Stomach smooth muscle (tissue), 2 donors: ENCODE data around the gene CLCN6.

Experiments used
- H3K27ac ChIP-seq: one replicate; pipeline ENCODE4 v1.7.0; 2013; ENCODE audit warnings: mild to moderate bottlenecking, low read length, inconsistent platforms
- H3K27me3 ChIP-seq, 2 donors: one replicate each; pipeline ENCODE4 v1.7.0; 2013; ENCODE audit warnings: low read length in 2 of 2; ENCODE audit not compliant: insufficient read depth in 2 of 2, control insufficient read depth in 1 of 2
- H3K36me3 ChIP-seq, 2 donors: one replicate each; pipeline ENCODE4 v1.7.0; 2013; ENCODE audit warnings: low read length in 2 of 2; ENCODE audit not compliant: control insufficient read depth in 2 of 2, insufficient read depth in 2 of 2
- H3K4me1 ChIP-seq: one replicate; pipeline ENCODE4 v1.7.0; 2013; ENCODE audit warnings: low read length; ENCODE audit not compliant: control insufficient read depth, insufficient read depth
- H3K4me3 ChIP-seq, 2 donors: one replicate each; pipeline ENCODE4 v1.7.0; 2013; ENCODE audit warnings: low read length in 2 of 2
- H3K9ac ChIP-seq, 2 donors: one replicate each; pipeline ENCODE4 v1.7.0; 2013; ENCODE audit warnings: low read length in 2 of 2, mild to moderate bottlenecking in 1 of 2
- H3K9me3 ChIP-seq, 2 donors: one replicate each; pipeline ENCODE4 v1.7.0; 2013; ENCODE audit warnings: low read length in 2 of 2; ENCODE audit not compliant: control insufficient read depth in 2 of 2
- donor health status: healthy.
- donor health status: Pancreatic carcinoma.

Gene CLCN6

GRCh38 chr1:11841245-11842153, 35.5 kb downstream of the CLCN6 start:
- H3K27ac ChIP-seq = no peak overlapping the region
- H3K4me3 ChIP-seq = no peak overlapping the region
- no peaks in the 10 kb centered on the region for H3K4me1 ChIP-seq
- H3K27me3 ChIP-seq = no peaks in the 10 kb centered on the region
- H3K9ac ChIP-seq = no peak overlapping the region
- H3K9me3 ChIP-seq = no peaks in the 10 kb centered on the region
- peaks cover 56 to 66% of the 10 kb centered on the region in 2 donors for H3K36me3 ChIP-seq

GRCh38 chr1:11842154-11843041, 36.4 kb downstream of the CLCN6 start:
- Histone ChIP-seq H3K36me3 (peaks cover 48 to 59% of the 10 kb centered on the region in 2 donors), H3K27me3 (no peaks in the 10 kb centered on the region), H3K4me1 (no peaks in the 10 kb centered on the region), H3K27ac (no peak overlapping the region), H3K9ac (no peak overlapping the region), H3K9me3 (no peaks in the 10 kb centered on the region), H3K4me3 (no peak overlapping the region)

GRCh38 chr1:11845641-11846335, 39.8 kb downstream of the CLCN6 start:
- no peak overlapping the region for H3K4me3 ChIP-seq
- peaks cover 9% of the 10 kb centered on the region for H3K4me1 ChIP-seq
- no peaks in the 10 kb centered on the region for H3K27me3 ChIP-seq
- H3K36me3 ChIP-seq = peaks cover 20 to 35% of the 10 kb centered on the region in 2 donors
- H3K9ac ChIP-seq = no peak overlapping the region
- no peak overlapping the region for H3K27ac ChIP-seq
- H3K9me3 ChIP-seq = no peaks in the 10 kb centered on the region

GRCh38 chr1:11847667-11848372, 41.8 kb downstream of the CLCN6 start, which contains the start of gene NPPA:
Gene NPPA, minus strand, starts transcription at chr1:11847783. Its CDS starts 99 bp downstream, at chr1:11847684.
- peaks cover 9% of the 10 kb centered on the region for H3K4me1 ChIP-seq
- H3K4me3 ChIP-seq = no peak within 1 kb of the TSS
- no peak within 1 kb of the TSS for H3K9ac ChIP-seq
- no peaks in the 10 kb centered on the region for H3K9me3 ChIP-seq
- peaks cover 9 to 17% of the 10 kb centered on the region in 2 donors for H3K36me3 ChIP-seq
- H3K27me3 ChIP-seq = no peaks in the 10 kb centered on the region
- no peak within 1 kb of the TSS for H3K27ac ChIP-seq

GRCh38 chr1:11848373-11848700, 42.3 kb downstream of the CLCN6 start:
- Histone ChIP-seq H3K4me3 (no peak overlapping the region), H3K36me3 (peaks cover 9 to 17% of the 10 kb centered on the region in 2 donors), H3K27me3 (no peaks in the 10 kb centered on the region), H3K9me3 (no peaks in the 10 kb centered on the region), H3K27ac (no peak overlapping the region), H3K4me1 (peaks cover 9% of the 10 kb centered on the region), H3K9ac (no peak overlapping the region)

- peaks cover 0 to 5% of the 10 kb centered on the region in 2 donors for H3K36me3 ChIP-seq
- peaks cover 0 to 5% of the 10 kb centered on the region in 2 donors for H3K27me3 ChIP-seq
- H3K27ac ChIP-seq = no peak overlapping the region
- H3K9me3 ChIP-seq = no peaks in the 10 kb centered on the region
- peaks cover 9% of the 10 kb centered on the region for H3K4me1 ChIP-seq
- no peak overlapping the region for H3K4me3 ChIP-seq
- no peak overlapping the region for H3K9ac ChIP-seq
These were observed 44.2 kb downstream of the CLCN6 start for GRCh38 chr1:11850156-11850555.

- Histone ChIP-seq H3K4me3 (no peak overlapping the region), H3K9ac (no peak overlapping the region), H3K27ac (no peak overlapping the region), H3K4me1 (peaks cover 9% of the 10 kb centered on the region), H3K9me3 (no peaks in the 10 kb centered on the region), H3K36me3 (no peaks in the 10 kb centered on the region), H3K27me3 (peaks cover 0 to 5% of the 10 kb centered on the region in 2 donors)
These were observed 45.2 kb downstream of the CLCN6 start for GRCh38 chr1:11851180-11851579.

GRCh38 chr1:11854519-11854918, 48.5 kb downstream of the CLCN6 start:
- Histone ChIP-seq H3K4me3 (no peak overlapping the region), H3K4me1 (peaks cover 4% of the 10 kb centered on the region), H3K36me3 (no peaks in the 10 kb centered on the region), H3K9ac (no peak overlapping the region), H3K27me3 (peaks cover 26 to 29% of the 10 kb centered on the region in 2 donors), H3K9me3 (no peaks in the 10 kb centered on the region), H3K27ac (no peak overlapping the region)

GRCh38 chr1:11855430-11855829, 49.4 kb downstream of the CLCN6 start:
- Histone ChIP-seq H3K4me1 (peaks cover 4% of the 10 kb centered on the region), H3K36me3 (no peaks in the 10 kb centered on the region), H3K27ac (no peak overlapping the region), H3K9me3 (no peaks in the 10 kb centered on the region), H3K27me3 (peaks cover 30 to 36% of the 10 kb centered on the region in 2 donors), H3K9ac (no peak overlapping the region), H3K4me3 (no peak overlapping the region)

GRCh38 chr1:11856698-11857097, 50.7 kb downstream of the CLCN6 start:
- Histone ChIP-seq H3K36me3 (no peaks in the 10 kb centered on the region), H3K4me1 (peaks cover 4% of the 10 kb centered on the region), H3K9ac (no peak overlapping the region), H3K27ac (no peak overlapping the region), H3K4me3 (no peak overlapping the region), H3K9me3 (no peaks in the 10 kb centered on the region), H3K27me3 (peaks cover 35 to 44% of the 10 kb centered on the region in 2 donors)
